NOMO-1 treated with dmso at 0.1 percent for 144 hours (cell line): ENCODE data around the gene CATSPER3.

Source experiments
- DNase-seq: peaks from one replicate; lab custom pipeline; 2025; ENCODE audit not compliant: unreplicated experiment; lab: John Stamatoyannopoulos, UW

Gene CATSPER3

DNA sequence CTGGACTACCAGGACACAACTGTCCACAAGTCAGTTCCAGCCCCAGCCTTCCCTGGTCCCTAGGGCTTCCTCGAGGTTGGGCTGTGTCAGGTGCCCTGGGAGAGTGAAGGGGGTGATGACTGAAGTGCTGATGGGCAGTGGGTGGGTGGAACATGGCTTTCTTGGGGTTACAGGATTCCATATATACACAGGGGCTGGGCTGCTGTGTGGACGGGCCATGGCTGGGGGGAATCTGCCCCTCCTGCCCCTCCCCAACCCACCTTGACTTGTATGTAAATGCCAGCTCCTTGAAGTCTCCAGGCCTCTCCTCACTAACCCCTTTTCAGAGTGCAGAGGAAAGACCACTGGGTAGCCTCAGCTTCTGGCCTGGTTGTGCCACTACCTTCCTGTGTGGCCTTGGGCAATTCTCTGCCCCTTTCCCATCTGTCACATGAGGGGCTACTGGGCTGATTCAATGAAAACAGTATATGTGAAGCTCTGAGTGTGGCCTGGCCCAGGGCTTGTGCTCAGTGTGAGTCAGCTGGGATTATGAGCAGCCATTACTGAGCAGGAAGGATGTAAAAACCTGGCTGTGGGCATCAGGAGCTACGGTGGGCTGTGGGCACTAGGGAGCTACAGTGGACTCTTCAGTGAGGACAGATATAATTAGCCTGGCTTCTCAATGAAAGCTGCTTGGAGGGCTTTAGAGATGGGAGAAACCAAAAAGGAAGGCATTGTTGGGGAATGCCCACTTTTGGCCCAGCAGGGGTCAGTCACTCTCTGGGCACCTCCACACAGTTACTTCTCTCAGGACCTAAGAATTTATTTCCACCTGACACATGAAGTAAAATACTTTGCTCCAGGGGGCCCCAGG, 43.0 kb downstream of the CATSPER3 start:
- DNase-seq, result no peak

GRCh38 chr5:135011355-135012032, 43.8 kb downstream of the CATSPER3 start:
- no peak for DNase-seq

DNA sequence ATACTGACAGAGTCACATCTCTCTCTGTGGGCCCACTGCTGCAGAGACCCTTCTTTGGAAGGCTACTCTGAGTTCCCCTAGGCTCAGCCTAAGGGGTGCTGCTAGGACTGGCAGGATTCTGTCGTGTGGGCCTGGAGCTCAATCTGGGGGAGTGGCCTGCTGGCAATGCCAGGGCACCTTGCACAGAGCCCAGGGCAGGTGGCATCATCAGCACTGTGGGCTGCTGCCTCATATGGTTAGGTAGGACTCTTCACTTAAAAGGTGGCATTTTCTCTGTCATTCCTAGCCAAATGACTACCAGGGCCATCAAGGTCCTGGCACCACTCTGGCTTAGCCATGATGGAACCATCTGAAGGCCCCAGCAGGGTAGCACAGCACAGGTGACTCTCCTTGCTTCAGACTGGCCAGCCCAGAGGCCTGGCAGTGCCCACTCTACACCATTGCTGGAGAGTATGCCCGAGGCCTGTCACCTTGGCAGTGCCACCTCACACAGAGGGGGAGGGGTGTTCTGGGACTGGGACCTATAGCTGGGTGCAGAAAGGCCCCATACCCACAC, 44.4 kb downstream of the CATSPER3 start:
- DNase-seq, result no peak

GRCh38 chr5:135012951-135013391, 45.3 kb downstream of the CATSPER3 start:
- no peak for DNase-seq

DNA sequence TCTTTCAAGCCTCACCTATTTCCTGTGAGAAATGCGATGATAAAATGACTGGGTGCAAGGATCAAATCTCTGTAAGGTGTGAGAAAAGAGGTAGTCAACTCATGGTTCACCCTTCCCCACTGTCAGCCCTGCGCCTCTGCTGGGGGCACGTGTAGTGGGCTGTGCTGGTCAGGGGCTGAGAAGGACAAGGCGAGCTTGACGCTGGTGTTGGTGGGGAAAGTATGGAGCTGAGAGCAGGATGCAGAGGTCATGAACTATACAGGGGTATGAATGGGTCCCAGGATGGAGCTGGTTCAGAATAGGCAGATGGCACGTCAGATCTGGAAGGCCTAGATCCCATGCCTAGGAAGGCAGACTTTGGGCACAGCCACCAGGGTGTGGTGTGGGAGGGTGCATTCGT, 45.7 kb downstream of the CATSPER3 start:
- no peak for DNase-seq

- DNase-seq, result no peak
Measured at GRCh38 chr5:135013947-135014570, 46.4 kb downstream of the CATSPER3 start.

GRCh38 chr5:135015942-135016341, 48.2 kb downstream of the CATSPER3 start:
- no peak for DNase-seq

DNA sequence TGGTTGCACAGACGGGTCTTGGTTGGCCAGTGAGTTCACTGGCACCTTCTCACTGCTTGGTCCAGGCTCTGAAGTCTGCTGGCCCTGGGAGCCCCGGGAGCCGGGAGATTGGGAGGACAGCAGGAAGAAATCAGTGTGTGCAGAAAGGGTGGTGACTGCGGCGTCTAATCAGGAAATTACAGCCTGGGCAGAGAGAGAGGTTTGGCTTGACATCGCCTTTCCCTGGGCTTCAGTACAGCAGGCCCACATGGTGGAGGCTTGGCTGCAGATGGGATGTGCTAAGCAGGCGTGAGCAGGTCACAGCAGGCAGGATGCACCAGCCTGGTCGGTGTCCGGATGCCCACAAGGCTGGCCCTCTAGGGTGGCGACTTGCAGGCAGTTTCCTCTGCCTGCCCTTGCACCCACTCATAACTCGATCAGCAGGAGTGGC, 49.2 kb downstream of the CATSPER3 start:
- DNase-seq, result no peak

GRCh38 chr5:135018457-135018856, 50.8 kb downstream of the CATSPER3 start:
- no peak for DNase-seq

DNA sequence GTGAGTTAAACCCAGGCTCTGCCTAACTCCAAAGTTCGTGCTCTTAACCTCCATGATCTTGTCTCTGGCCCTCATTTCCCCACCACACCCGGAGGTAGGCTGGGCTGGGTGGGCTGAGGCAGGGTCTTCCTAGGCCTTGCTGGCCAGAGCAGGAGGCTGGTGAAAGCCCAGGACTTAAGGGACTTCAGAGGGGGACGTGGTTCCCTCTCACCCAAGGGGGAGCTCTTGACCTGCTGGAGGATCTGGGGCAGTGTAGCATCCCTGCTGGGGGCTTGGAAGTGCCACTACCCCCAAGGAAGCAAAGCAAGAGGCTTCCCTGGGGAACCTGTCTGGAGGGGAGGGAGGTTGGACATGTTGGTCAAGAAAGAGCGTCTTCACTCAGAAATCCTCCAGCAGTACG, 51.6 kb downstream of the CATSPER3 start:
- DNase-seq, result no peak

- DNase-seq, result no peak
Measured at GRCh38 chr5:135020111-135020895, 52.6 kb downstream of the CATSPER3 start.

- DNase-seq, result no peak
Measured at GRCh38 chr5:135024956-135025729, 57.4 kb downstream of the CATSPER3 start.

- DNase-seq, result no peak
Measured at GRCh38 chr5:135025730-135026644, 58.3 kb downstream of the CATSPER3 start.

DNA sequence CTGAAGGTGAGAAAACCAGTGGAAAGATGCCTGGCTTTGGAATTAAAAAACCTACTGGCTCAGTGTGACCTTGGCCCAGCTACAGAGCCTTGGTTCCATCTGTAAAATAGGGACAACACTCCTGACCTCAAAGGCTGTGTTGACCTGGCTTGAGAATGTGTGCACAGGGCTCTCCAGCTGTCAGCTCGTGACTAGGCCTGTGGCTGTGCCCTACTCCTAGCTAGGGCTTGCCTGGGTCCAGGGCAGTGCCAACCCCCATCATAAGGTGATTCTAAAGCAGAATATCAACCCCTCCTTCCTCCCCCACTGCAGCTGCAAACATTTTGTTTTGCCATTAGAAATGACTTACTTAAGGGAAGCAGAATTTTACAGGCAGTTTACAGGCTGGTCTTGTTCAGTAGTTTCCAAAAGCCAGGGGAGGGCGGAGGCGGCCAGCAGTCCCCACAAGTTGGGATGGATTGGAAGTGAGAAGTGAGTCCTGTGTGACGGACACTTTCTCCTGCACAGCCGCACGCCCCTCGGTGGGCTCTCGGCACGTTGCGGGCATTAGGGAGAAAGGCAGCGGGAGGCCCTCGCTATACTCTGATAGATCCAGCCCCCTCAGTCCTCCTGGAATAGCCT, 59.0 kb downstream of the CATSPER3 start:
- DNase-seq, result no peak

- DNase-seq, result no peak
Measured at GRCh38 chr5:135027266-135027696, 59.6 kb downstream of the CATSPER3 start.

DNA sequence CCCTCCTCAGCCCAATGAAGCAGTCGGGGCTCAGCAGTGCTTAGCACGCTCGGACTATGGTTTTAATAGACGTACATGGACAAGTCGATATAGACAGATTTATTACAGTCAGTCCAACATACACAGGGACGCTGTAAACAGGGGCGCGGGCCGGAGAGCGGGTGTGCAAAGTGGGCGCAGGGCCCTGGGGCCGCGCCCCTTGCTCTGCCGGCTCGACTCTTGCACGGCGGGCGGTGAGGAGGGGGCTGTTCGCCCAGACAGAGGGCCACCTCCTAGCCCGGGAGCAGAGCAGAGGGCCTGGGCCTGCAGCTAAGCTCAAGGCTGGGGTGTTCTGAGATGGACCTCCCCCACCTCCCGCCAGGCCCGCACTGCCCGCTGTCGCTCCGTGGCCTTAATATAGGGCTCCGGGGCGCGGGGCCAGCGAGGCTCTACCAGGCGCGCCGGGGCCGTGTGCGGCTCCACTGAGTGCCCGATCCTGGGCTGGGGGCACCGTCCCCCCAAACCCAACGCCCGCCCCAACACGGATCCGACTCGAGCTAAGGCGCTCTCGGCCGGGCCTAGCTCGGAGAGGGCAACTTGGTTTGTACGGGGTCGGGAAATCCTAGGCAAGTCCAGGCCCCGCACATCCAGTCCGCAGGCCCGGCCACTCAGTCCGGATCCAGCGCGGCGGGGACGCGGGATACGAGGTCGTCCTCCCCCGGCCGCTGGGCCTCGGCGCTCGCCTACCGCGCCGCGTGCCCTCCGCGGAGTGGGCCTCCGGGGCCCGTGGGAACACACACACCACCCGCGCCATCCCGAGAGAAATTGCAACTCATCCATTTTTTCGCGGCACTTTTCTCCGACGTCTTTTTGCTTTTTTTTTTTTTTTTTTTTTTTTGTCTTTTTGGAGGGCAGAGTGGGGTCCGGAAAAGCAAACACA, 60.2 kb downstream of the CATSPER3 start:
- no peak for DNase-seq

DNA sequence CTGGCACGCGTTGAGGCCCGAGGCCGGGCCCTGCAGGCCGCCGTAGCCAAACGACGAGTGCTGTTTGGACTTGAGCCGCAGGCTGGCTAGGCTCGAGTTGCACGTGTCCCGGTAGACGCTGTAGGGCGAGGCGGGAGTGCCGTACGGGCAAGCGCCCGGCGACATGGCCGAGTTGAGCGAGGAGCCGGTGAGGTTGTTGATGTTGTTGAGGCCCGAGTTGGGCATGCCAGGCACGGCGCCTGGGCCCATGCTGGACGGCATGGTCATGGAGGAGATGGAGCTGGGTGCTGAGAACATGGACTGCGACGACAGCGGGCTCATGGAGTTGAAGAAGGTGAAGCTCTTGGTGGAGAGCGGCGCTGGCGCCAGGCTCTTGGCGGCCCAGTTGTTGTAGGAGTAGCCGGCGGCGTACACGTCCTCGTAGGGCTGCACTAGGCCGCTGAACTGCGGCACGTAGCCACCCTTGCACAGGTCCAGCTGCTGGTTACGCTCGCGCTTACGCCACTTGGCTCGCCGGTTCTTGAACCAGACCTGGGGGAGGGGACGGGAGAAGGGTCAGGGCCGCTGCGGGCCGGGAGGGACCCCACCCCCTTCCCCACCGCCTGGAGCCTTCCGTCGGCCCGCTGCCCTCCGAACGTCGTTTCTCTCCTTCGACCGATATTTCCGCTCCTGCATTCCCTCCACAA, 61.2 kb downstream of the CATSPER3 start:
- no peak for DNase-seq
